Occipital lobe (tissue), 2 donors: ENCODE data around the gene CMIP. TPM values are rescaled to one million over a fixed set of nuclear protein-coding genes. Genes with fewer than 3 reads are reported as not detected.

Experiments
- DNase-seq: peaks from one replicate; lab custom pipeline; 2025; lab: John Stamatoyannopoulos, UW
- total RNA-seq: library from RNA; depleted of rRNA; stranded (reverse); fragments of >200 nt; gene quantifications from one replicate; pipeline ENCODE4 v1.2.3, GENCODE V29; 2014

CMIP gene
- total RNA-seq, 1 donor from 2014 or later: 22.9 TPM

- no peak for DNase-seq
Measured at GRCh38 chr16:81492965-81493754, 48.6 kb downstream of the CMIP start.

GRCh38 chr16:81493755-81494433, 49.3 kb downstream of the CMIP start:
- DNase-seq: no peak

- DNase-seq: no peak
Measured at GRCh38 chr16:81494434-81494806, 49.8 kb downstream of the CMIP start.

GRCh38 chr16:81494888-81495287, 50.3 kb downstream of the CMIP start:
- DNase-seq: no peak

GRCh38 chr16:81495321-81496234, 51.0 kb downstream of the CMIP start:
- DNase-seq: no peak

GRCh38 chr16:81496321-81496720, 51.7 kb downstream of the CMIP start:
- DNase-seq: no peak

GRCh38 chr16:81496742-81497141, 52.1 kb downstream of the CMIP start:
- DNase-seq: no peak

- no peak for DNase-seq
Measured at GRCh38 chr16:81497690-81498089, 53.1 kb downstream of the CMIP start.

GRCh38 chr16:81498351-81498750, 53.7 kb downstream of the CMIP start:
- DNase-seq: no peak

GRCh38 chr16:81499576-81500380, 55.2 kb downstream of the CMIP start:
- no peak for DNase-seq

- no peak for DNase-seq
Measured at GRCh38 chr16:81500833-81501521, 56.4 kb downstream of the CMIP start.

GRCh38 chr16:81502396-81503070, 57.9 kb downstream of the CMIP start:
- DNase-seq: no peak

- DNase-seq: no peak
Measured at GRCh38 chr16:81505011-81505661, 60.5 kb downstream of the CMIP start.

GRCh38 chr16:81509404-81509803, 64.8 kb downstream of the CMIP start:
- no peak for DNase-seq

GRCh38 chr16:81510016-81510415, 65.4 kb downstream of the CMIP start:
- no peak for DNase-seq

GRCh38 chr16:81511371-81511770, 66.8 kb downstream of the CMIP start:
- no peak for DNase-seq

GRCh38 chr16:81513204-81514040, 68.8 kb downstream of the CMIP start:
- DNase-seq: peak; percentile 41

GRCh38 chr16:81514041-81514559, 69.5 kb downstream of the CMIP start:
- no peak for DNase-seq
